Mammary epithelial cell (primary cell): Measurements from ENCODE around the gene ANGPTL3.

ENCODE experiments used
- EZH2 ChIP-seq: IDR thresholded peaks from 2 replicates; pipeline ENCODE4 v1.6.1; 2012; ENCODE audit warnings: low read length, inconsistent platforms, borderline replicate concordance
- TF ChIP-seq, protein P1 (sequence below), 2 donors: IDR thresholded peaks in 1 of 2; conservative IDR thresholded peaks in 1 of 2; 2 replicates each; pipeline ENCODE4 v1.5.1; 2011 to 2012; ENCODE audit warnings: inconsistent platforms in 2 of 2, low read length in 2 of 2, mild to moderate bottlenecking in 2 of 2, control low read depth in 1 of 2, low read depth in 1 of 2; ENCODE audit not compliant: insufficient read depth in 1 of 2; ENCODE audit errors: extremely low read depth in 1 of 2

DNA sequence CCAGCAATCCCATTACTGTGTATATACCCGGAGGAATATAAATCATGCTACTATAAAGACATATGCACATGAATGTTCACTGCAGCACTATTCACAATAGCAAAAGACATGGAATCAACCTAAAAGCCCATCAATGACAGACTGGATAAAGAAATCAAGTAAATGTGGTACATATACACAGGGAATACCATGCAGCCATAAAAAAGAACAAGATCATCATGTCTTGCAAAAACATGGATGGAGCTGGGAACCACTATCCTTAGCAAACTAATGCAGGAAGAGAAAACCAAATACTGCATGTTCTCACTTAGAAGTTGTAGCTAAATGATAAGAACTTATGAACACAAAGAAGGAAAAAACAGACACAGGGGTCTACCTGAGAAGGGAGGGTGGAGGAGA lies 6.4 kb upstream of the ANGPTL3 start:
- TF ChIP-seq, protein P1, sequence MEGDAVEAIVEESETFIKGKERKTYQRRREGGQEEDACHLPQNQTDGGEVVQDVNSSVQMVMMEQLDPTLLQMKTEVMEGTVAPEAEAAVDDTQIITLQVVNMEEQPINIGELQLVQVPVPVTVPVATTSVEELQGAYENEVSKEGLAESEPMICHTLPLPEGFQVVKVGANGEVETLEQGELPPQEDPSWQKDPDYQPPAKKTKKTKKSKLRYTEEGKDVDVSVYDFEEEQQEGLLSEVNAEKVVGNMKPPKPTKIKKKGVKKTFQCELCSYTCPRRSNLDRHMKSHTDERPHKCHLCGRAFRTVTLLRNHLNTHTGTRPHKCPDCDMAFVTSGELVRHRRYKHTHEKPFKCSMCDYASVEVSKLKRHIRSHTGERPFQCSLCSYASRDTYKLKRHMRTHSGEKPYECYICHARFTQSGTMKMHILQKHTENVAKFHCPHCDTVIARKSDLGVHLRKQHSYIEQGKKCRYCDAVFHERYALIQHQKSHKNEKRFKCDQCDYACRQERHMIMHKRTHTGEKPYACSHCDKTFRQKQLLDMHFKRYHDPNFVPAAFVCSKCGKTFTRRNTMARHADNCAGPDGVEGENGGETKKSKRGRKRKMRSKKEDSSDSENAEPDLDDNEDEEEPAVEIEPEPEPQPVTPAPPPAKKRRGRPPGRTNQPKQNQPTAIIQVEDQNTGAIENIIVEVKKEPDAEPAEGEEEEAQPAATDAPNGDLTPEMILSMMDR (conservative IDR thresholded peaks at IDR 0.05 in 1 of 2, IDR thresholded peaks at IDR 0.05 in 1 of 2; ENCODE audit: extremely low read depth in 1 of 2, insufficient read depth in 1 of 2, low read depth in 1 of 2, low read length in 2 of 2) = no peak
- no peak for TF ChIP-seq EZH2
